GM12891 (cell line): ENCODE results near the gene FBLN5.

ENCODE experiments used
- PAX5 ChIP-seq: IDR thresholded peaks from 2 replicates; pipeline ENCODE4 v1.6.1; 2011; ENCODE audit warnings: low read length, moderate library complexity, mild to moderate bottlenecking; ENCODE audit not compliant: insufficient read depth, severe bottlenecking
- POLR2A ChIP-seq: IDR thresholded peaks from 2 replicates; pipeline ENCODE4 v1.6.1; 2011; ENCODE audit warnings: low read depth, low read length, control low read depth
- POLR2AphosphoS5 ChIP-seq: IDR thresholded peaks from 2 replicates; pipeline ENCODE4 v1.6.1; 2011; ENCODE audit warnings: low read depth, low read length, control low read depth
- POU2F2 ChIP-seq: IDR thresholded peaks from 2 replicates; pipeline ENCODE4 v1.6.1; 2011; ENCODE audit warnings: low read depth, mild to moderate bottlenecking, control low read depth, low read length, moderate library complexity
- SPI1 ChIP-seq: IDR thresholded peaks from 2 replicates; pipeline ENCODE4 v1.6.1; 2011; ENCODE audit warnings: low read depth, low read length, control low read depth
- TAF1 ChIP-seq: IDR thresholded peaks from 2 replicates; pipeline ENCODE4 v1.6.1; 2011; ENCODE audit warnings: low read depth, low read length, control low read depth

DNA sequence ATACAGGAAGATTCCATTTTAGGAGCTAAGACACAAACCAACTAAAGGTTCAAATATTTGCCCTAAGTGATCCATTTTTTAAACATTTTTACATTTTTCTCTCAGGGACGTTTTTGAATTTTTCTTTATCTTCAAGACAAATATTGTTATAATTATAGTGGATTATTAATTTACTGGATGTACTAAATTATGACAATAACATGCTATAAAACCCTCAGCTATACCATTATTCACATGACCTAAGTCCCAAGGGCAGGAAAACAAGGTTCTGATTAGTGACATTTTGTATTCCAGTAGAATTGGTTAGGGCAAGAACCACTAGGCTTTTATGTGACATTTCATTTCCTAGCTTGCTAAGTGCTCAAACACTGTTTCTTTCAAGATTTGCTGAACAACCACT, 16.5 kb upstream of the FBLN5 start:
- TF ChIP-seq PAX5: no peak
- TF ChIP-seq POLR2A: no peak
- no peak for TF ChIP-seq POLR2AphosphoS5
- TF ChIP-seq POU2F2: no peak
- no peak for TF ChIP-seq TAF1
- no peak for TF ChIP-seq SPI1
